HG02588 (cell line): ENCODE data around the gene JMJD1C.
"Not testable (repeated sequence)": the region's sequence is repeated elsewhere in the genome, so short reads cannot be mapped to it uniquely, and the experiment has no call there.

ENCODE experiments used
- ATAC-seq: cut with Tn5 transposase; IDR thresholded peaks from one replicate; pipeline ENCODE4 v1.9.1; 2021; ENCODE audit warnings: mild to moderate bottlenecking, moderate library complexity; ENCODE audit not compliant: unreplicated experiment

Gene JMJD1C

GRCh38 chr10:63366933-63367332, 98.8 kb downstream of the JMJD1C start:
- no peak for ATAC-seq

- no peak for ATAC-seq
These were observed 99.6 kb downstream of the JMJD1C start for GRCh38 chr10:63365976-63366765.

- ATAC-seq, result no peak
These were observed 100.9 kb downstream of the JMJD1C start for GRCh38 chr10:63364918-63365317.

- ATAC-seq, result no peak
These were observed 101.8 kb downstream of the JMJD1C start for GRCh38 chr10:63363951-63364350.

- no peak for ATAC-seq
These were observed 110.1 kb downstream of the JMJD1C start for GRCh38 chr10:63355682-63356081.

- ATAC-seq, result no peak
These were observed 112.8 kb downstream of the JMJD1C start for GRCh38 chr10:63352976-63353375.

- ATAC-seq, result no peak
These were observed 117.4 kb downstream of the JMJD1C start for GRCh38 chr10:63348245-63348850.

- ATAC-seq, result no peak
These were observed 119.7 kb downstream of the JMJD1C start for GRCh38 chr10:63346015-63346441.

GRCh38 chr10:63344269-63344668, 121.5 kb downstream of the JMJD1C start:
- no peak for ATAC-seq

- ATAC-seq, result no peak
These were observed 122.3 kb downstream of the JMJD1C start for GRCh38 chr10:63343476-63343875.

- ATAC-seq, result not testable (repeated sequence)
These were observed 126.1 kb downstream of the JMJD1C start for GRCh38 chr10:63339640-63340039.

- no peak for ATAC-seq
These were observed 128.1 kb downstream of the JMJD1C start for GRCh38 chr10:63337455-63338251.

- ATAC-seq, result no peak
These were observed 134.2 kb downstream of the JMJD1C start for GRCh38 chr10:63331586-63331985.

- no peak for ATAC-seq
These were observed 141.3 kb downstream of the JMJD1C start for GRCh38 chr10:63324495-63324854.

GRCh38 chr10:63323701-63324494, 141.9 kb downstream of the JMJD1C start:
- ATAC-seq, result no peak

- no peak for ATAC-seq
These were observed 145.1 kb downstream of the JMJD1C start for GRCh38 chr10:63320683-63321082.

- no peak for ATAC-seq
These were observed 146.5 kb downstream of the JMJD1C start for GRCh38 chr10:63319231-63319630.

GRCh38 chr10:63318491-63318890, 147.3 kb downstream of the JMJD1C start:
- no peak for ATAC-seq

- no peak for ATAC-seq
These were observed 151.8 kb downstream of the JMJD1C start for GRCh38 chr10:63314020-63314419.

GRCh38 chr10:63313066-63313717, 152.6 kb downstream of the JMJD1C start:
- ATAC-seq, result no peak
